ENCODE measurements around the gene XYLT1.

XYLT1 gene

DNA sequence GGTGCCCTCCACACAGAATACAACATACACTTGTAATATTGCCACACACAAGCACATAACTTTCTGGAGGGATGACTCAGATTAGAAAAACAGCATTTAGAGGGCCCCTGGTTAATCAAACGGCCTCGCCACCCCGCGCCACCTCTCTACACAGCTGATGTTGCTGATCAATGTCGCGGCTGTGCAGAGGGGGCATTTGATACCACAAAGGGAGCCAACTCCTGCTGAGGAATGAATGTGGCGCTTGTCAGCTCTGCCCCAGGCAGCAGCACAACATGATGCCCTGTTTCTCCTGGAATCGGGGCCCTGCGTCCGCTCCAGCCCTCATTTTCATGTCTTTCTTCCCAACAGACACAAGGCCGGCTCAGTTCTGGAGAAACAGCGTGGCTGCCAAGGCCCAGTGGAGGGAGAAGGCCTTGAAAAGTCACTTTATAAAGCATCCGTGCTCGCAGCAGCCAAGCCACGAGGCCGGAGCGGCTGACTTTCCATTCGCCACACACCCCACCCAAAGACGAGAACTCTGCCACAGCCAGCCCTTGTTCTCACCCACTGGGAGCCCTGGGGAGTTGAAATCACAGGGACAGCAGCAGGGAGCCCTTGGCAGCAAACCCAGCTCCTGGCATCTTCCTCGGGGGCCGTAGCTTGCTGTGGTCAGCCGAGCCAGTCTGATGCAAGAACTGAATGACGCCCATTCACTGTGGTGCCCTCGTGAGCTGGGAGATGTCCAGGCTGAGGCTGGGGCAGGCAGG is 65.6 kb downstream of the XYLT1 start:
- DNase-seq, result no peak
- H4K5ac ChIP-seq (ENCODE audit: low read length), result no peak overlapping the region

DNA sequence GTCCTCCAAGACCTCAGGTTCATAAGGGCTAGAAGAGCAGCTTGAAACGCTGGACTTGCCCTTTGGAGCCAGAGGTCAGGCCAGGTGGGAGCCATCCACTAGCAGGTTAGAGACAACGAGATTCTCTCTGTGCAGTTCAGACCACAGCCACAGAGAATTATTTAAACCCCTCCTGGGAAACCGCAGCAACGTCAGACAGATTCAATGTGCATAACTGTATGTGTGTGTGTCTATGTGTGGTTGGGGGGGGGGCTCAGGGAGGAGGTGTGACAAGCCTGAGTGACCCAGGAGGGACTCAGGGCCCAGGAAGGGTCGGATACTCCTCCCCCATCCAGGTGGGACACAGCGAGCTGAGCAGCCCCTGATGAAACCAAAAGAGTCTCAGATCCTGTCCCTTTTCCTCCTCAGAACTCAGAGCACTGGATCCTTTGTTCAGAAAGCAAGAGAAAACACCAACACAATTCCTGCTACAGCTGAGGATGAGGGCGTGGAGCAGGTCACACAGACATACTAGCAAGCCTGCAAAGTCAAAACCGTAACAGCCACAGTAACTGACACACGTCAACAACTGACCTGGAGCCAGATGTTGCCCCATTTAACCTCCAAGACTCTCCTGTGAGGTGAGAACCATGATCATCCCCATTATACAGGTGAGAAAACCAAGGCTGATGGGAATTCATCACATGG is 66.8 kb downstream of the XYLT1 start:
- no peak overlapping the region for H3K27ac ChIP-seq (ENCODE audit: low read depth, low read length)
- H3K4me3 ChIP-seq (ENCODE audit: low read length), result no peak overlapping the region
- H4K5ac ChIP-seq (ENCODE audit: low read length), result no peak overlapping the region
- H3K79me1 ChIP-seq (ENCODE audit: low read length), result peaks cover 2% of the 10 kb centered on the region
- no peak overlapping the region for H3K56ac ChIP-seq (ENCODE audit: low read length)
- no CpG with 5 or more reads among the region's 9 CpGs for WGBS (ENCODE audit: extremely low coverage, insufficient coverage, low lambda C conversion rate)
- H2BK5ac ChIP-seq (ENCODE audit: low read length), result no peak overlapping the region
- H3K79me2 ChIP-seq (ENCODE audit: control insufficient read depth, insufficient read depth, low read length), result peaks cover 2% of the 10 kb centered on the region
- H3K27me3 ChIP-seq (ENCODE audit: insufficient read depth, low read length, poor library complexity), result no peaks in the 10 kb centered on the region
- H2AK5ac ChIP-seq (ENCODE audit: low read length), result peak overlapping the region; percentile 69
- no peak overlapping the region for H3K18ac ChIP-seq (ENCODE audit: low read length)
- DNase-seq, result no peak
- H3K36me3 ChIP-seq (ENCODE audit: control insufficient read depth, insufficient read depth, low read length), result no peaks in the 10 kb centered on the region
- no peak overlapping the region for H2BK120ac ChIP-seq (ENCODE audit: low read depth, low read length)
- peaks cover 4% of the 10 kb centered on the region for H3K4me1 ChIP-seq (ENCODE audit: control insufficient read depth, low read depth, low read length)
- no peak overlapping the region for H4K8ac ChIP-seq (ENCODE audit: low read depth, low read length)
- H2BK15ac ChIP-seq (replicated peaks; ENCODE audit: low read depth), result no peak overlapping the region
- no peak overlapping the region for H3K23ac ChIP-seq (ENCODE audit: low read length)
- no peak overlapping the region for H3K4ac ChIP-seq (ENCODE audit: low read depth, low read length)
- H3K4me2 ChIP-seq (ENCODE audit: low read length), result no peak overlapping the region
- no peak overlapping the region for H3K9ac ChIP-seq (ENCODE audit: low read length)

More for the DNA sequence above, 65.6 kb downstream of the XYLT1 start:
- peaks cover 2% of the 10 kb centered on the region for H3K79me2 ChIP-seq (ENCODE audit: control insufficient read depth, insufficient read depth, low read length)
- WGBS (ENCODE audit: extremely low coverage, insufficient coverage, low lambda C conversion rate), result no CpG with 5 or more reads among the region's 24 CpGs
- no peak overlapping the region for H2AK5ac ChIP-seq (ENCODE audit: low read length)
- H2BK15ac ChIP-seq (replicated peaks; ENCODE audit: low read depth), result no peak overlapping the region
- H3K27me3 ChIP-seq (ENCODE audit: insufficient read depth, low read length, poor library complexity), result no peaks in the 10 kb centered on the region
- no peak overlapping the region for H4K8ac ChIP-seq (ENCODE audit: low read depth, low read length)
- H3K4ac ChIP-seq (ENCODE audit: low read depth, low read length), result no peak overlapping the region
- no peak overlapping the region for H3K23ac ChIP-seq (ENCODE audit: low read length)
- H3K56ac ChIP-seq (ENCODE audit: low read length), result peak overlapping the region; percentile 73
- H3K27ac ChIP-seq (ENCODE audit: low read depth, low read length), result no peak overlapping the region
- H3K4me2 ChIP-seq (ENCODE audit: low read length), result no peak overlapping the region
- peaks cover 4% of the 10 kb centered on the region for H3K4me1 ChIP-seq (ENCODE audit: control insufficient read depth, low read depth, low read length)
- no peak overlapping the region for H3K9ac ChIP-seq (ENCODE audit: low read length)
- H2BK5ac ChIP-seq (ENCODE audit: low read length), result no peak overlapping the region
- no peaks in the 10 kb centered on the region for H3K36me3 ChIP-seq (ENCODE audit: control insufficient read depth, insufficient read depth, low read length)
- peaks cover 2% of the 10 kb centered on the region for H3K79me1 ChIP-seq (ENCODE audit: low read length)
- no peak overlapping the region for H3K18ac ChIP-seq (ENCODE audit: low read length)
- H3K4me3 ChIP-seq (ENCODE audit: low read length), result no peak overlapping the region
- no peak overlapping the region for H2BK120ac ChIP-seq (ENCODE audit: low read depth, low read length)

DNA sequence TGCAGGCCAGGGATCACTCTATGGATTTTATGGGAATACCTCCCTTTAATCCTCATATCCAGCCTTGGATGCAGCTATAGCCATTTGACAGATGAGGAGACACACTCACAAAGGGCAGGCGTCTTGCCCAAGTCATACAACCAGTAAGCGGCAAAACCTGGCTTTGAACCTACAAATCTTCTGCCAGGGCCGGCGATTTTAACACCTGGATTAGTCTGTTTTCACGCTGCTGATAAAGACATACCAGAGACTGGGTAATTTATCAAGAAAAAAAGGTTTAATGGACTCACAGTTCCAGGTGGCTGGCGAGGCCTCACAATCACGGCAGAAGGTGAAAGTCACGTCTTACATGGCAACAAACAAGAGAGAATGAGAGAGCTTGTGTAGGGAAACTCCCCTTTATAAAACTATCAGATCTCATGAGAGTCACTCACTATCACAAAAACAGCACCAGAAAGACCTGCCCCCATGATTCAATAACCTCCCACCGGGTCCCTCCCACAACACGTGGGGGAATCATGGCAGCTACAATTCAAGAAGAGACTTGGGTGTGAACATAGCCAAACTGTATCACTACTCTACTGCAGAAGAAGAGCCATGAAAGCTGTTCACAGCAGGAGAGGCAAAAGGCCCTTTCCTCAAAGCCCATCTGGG is 67.5 kb downstream of the XYLT1 start:
- Histone ChIP-seq H4K5ac (ENCODE audit: low read length) (no peak overlapping the region), H2BK120ac (ENCODE audit: low read depth, low read length) (no peak overlapping the region), H3K79me1 (ENCODE audit: low read length) (peaks cover 2% of the 10 kb centered on the region), H3K4me2 (ENCODE audit: low read length) (no peak overlapping the region), H3K4me1 (ENCODE audit: control insufficient read depth, low read depth, low read length) (peaks cover 4% of the 10 kb centered on the region), H3K36me3 (ENCODE audit: control insufficient read depth, insufficient read depth, low read length) (no peaks in the 10 kb centered on the region), H3K27me3 (ENCODE audit: insufficient read depth, low read length, poor library complexity) (no peaks in the 10 kb centered on the region), H2BK5ac (ENCODE audit: low read length) (no peak overlapping the region), H3K79me2 (ENCODE audit: control insufficient read depth, insufficient read depth, low read length) (peaks cover 2% of the 10 kb centered on the region), H3K4ac (ENCODE audit: low read depth, low read length) (no peak overlapping the region), H3K56ac (ENCODE audit: low read length) (peak overlapping the region; percentile 25), H3K18ac (ENCODE audit: low read length) (no peak overlapping the region), H3K4me3 (ENCODE audit: low read length) (no peak overlapping the region), H3K9ac (ENCODE audit: low read length) (no peak overlapping the region), H2AK5ac (ENCODE audit: low read length) (no peak overlapping the region), H2BK15ac (replicated peaks; ENCODE audit: low read depth) (no peak overlapping the region), H3K27ac (ENCODE audit: low read depth, low read length) (no peak overlapping the region), H3K23ac (ENCODE audit: low read length) (no peak overlapping the region), H4K8ac (ENCODE audit: low read depth, low read length) (no peak overlapping the region)
- WGBS (ENCODE audit: extremely low coverage, insufficient coverage, low lambda C conversion rate), result no CpG with 5 or more reads among the region's 10 CpGs
- DNase-seq, result peak; percentile 53

DNA sequence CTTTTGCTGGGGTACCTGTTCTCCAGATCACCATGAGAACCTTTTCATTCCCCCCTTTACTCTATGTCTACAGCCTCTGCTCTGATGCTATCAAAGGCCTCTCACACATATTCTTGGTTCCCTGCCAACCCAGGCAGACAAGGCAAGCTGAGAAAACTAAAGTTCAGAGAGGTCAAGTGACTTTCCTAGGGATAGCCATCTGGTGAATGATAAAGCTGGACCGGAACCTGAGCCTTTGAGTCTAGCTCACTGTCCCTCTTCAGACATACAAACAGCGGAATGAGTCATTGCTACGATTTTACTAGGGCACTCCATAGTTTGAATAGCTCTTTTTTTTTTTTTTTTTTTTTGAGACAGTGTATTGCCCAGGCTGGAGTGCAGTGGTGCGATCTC is 73.3 kb downstream of the XYLT1 start:
- Histone ChIP-seq H2BK15ac (replicated peaks; ENCODE audit: low read depth) (no peak overlapping the region), H2BK5ac (ENCODE audit: low read length) (no peak overlapping the region), H3K27me3 (ENCODE audit: insufficient read depth, low read length, poor library complexity) (no peaks in the 10 kb centered on the region), H2BK120ac (ENCODE audit: low read depth, low read length) (no peak overlapping the region), H3K4me2 (ENCODE audit: low read length) (no peak overlapping the region), H3K27ac (ENCODE audit: low read depth, low read length) (no peak overlapping the region), H4K5ac (ENCODE audit: low read length) (no peak overlapping the region), H3K23ac (ENCODE audit: low read length) (no peak overlapping the region), H3K4me3 (ENCODE audit: low read length) (no peak overlapping the region), H2AK5ac (ENCODE audit: low read length) (no peak overlapping the region), H3K79me1 (ENCODE audit: low read length) (peaks cover 5% of the 10 kb centered on the region), H3K18ac (ENCODE audit: low read length) (no peak overlapping the region), H4K8ac (ENCODE audit: low read depth, low read length) (no peak overlapping the region), H3K56ac (ENCODE audit: low read length) (no peak overlapping the region), H3K36me3 (ENCODE audit: control insufficient read depth, insufficient read depth, low read length) (no peaks in the 10 kb centered on the region), H3K9ac (ENCODE audit: low read length) (no peak overlapping the region), H3K79me2 (ENCODE audit: control insufficient read depth, insufficient read depth, low read length) (no peaks in the 10 kb centered on the region), H3K4ac (ENCODE audit: low read depth, low read length) (no peak overlapping the region), H3K4me1 (ENCODE audit: control insufficient read depth, low read depth, low read length) (peaks cover 7% of the 10 kb centered on the region)
- no CpG with 5 or more reads among the region's 4 CpGs for WGBS (ENCODE audit: extremely low coverage, insufficient coverage, low lambda C conversion rate)
- DNase-seq, result no peak

DNA sequence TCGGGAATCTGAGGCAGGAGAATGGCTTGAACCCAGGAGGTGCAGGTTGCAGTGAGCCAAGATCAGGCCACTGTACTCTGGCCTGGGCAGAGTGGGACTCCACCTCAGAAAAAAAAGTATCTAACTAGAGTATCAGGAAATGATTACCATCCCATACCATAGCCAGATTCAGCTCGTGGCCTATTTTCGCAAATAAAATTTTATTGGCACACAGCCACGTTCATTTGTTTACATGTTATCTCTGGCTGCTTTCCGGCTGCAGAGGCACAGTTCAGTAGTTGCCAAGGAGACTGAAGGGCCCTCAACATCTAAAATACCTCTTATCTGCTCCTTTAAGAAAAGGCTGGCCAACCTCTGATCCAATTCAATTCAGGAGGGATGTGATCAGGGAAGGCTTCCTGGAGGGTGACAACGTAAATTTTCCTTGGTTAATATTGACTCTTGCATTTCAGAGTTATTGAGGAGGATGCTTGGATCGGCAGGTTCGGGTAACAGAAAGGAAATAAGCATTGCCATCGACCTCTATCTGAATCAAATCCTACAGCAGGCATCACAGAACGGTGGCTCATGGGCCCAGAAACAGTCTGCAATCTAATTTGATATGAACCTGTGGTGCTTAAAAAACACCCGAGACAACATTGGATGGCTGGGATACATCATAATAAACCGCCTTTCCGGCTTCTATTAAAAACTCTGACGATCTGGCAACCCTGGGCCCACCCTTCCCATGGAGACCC is 73.8 kb downstream of the XYLT1 start:
- H4K5ac ChIP-seq (ENCODE audit: low read length), result no peak overlapping the region
- H3K27me3 ChIP-seq (ENCODE audit: insufficient read depth, low read length, poor library complexity), result no peaks in the 10 kb centered on the region
- H3K23ac ChIP-seq (ENCODE audit: low read length), result no peak overlapping the region
- H3K27ac ChIP-seq (ENCODE audit: low read depth, low read length), result no peak overlapping the region
- H3K4me3 ChIP-seq (ENCODE audit: low read length), result no peak overlapping the region
- H2AK5ac ChIP-seq (ENCODE audit: low read length), result no peak overlapping the region
- peaks cover 12% of the 10 kb centered on the region for H3K4me1 ChIP-seq (ENCODE audit: control insufficient read depth, low read depth, low read length)
- no peaks in the 10 kb centered on the region for H3K79me2 ChIP-seq (ENCODE audit: control insufficient read depth, insufficient read depth, low read length)
- no CpG with 5 or more reads among the region's 14 CpGs for WGBS (ENCODE audit: extremely low coverage, insufficient coverage, low lambda C conversion rate)
- no peak overlapping the region for H3K4ac ChIP-seq (ENCODE audit: low read depth, low read length)
- no peak for DNase-seq
- no peaks in the 10 kb centered on the region for H3K36me3 ChIP-seq (ENCODE audit: control insufficient read depth, insufficient read depth, low read length)
- H2BK5ac ChIP-seq (ENCODE audit: low read length), result no peak overlapping the region
- H3K79me1 ChIP-seq (ENCODE audit: low read length), result peaks cover 8% of the 10 kb centered on the region
- H3K9ac ChIP-seq (ENCODE audit: low read length), result no peak overlapping the region
- H4K8ac ChIP-seq (ENCODE audit: low read depth, low read length), result no peak overlapping the region
- H3K18ac ChIP-seq (ENCODE audit: low read length), result no peak overlapping the region
- H3K56ac ChIP-seq (ENCODE audit: low read length), result no peak overlapping the region
- H2BK15ac ChIP-seq (replicated peaks; ENCODE audit: low read depth), result no peak overlapping the region
- H3K4me2 ChIP-seq (ENCODE audit: low read length), result no peak overlapping the region
- no peak overlapping the region for H2BK120ac ChIP-seq (ENCODE audit: low read depth, low read length)
